GM12878 (cell line): ENCODE results near the gene SKIC8. TPM values are rescaled to one million over a fixed set of nuclear protein-coding genes. Genes with fewer than 3 reads are reported as not detected.

Experiments
- ATAC-seq: fragments of 200-7000 bp; cut with Tn5 transposase; 3 replicates; pipeline ENCODE4 v1.9.1; 2020; ENCODE audit warnings: mild to moderate bottlenecking, moderate library complexity
- BruUV-seq: library from RNA; stranded (reverse); fragments of 400-500 nt; replicated peaks from 2 replicates; lab custom pipeline; 2021; lab: Mats Ljungman, UMichigan
- CTCF ChIA-PET: fragments of 300-600 bp; sonication (Branson Sonifier 250); formaldehyde crosslinking; extraction: SDS; loops from one replicate; lab custom pipeline; 2021; ENCODE audit warnings: inconsistent platforms; lab: Yijun Ruan, JAX
- POLR2A ChIA-PET: fragments of 350-600 bp; formaldehyde crosslinking; extraction: SDS; loops from one replicate; lab custom pipeline; 2021; ENCODE audit warnings: inconsistent platforms; lab: Charles Lee
- RAD21 ChIA-PET: fragments of 300-600 bp; sonication (Branson Sonifier 250); formaldehyde crosslinking; loops from one replicate; lab custom pipeline; 2023; ENCODE audit warnings: antibody characterized with exemption; ENCODE audit not compliant: unreplicated experiment; lab: Charles Lee
- SMC1A ChIA-PET: fragments of 300-600 bp; sonication (Branson Sonifier 250); formaldehyde crosslinking; loops from one replicate; lab custom pipeline; 2023; ENCODE audit not compliant: unreplicated experiment, uncharacterized antibody; lab: Charles Lee
- DNase-seq: peaks from one replicate; pipeline ENCODE4 v3.0.0-alpha.2; 2011; ENCODE audit warnings: low read depth, low spot score
- FAIRE-seq: peaks from 3 replicates; lab custom pipeline; 2011; peaks lifted over from hg19 to GRCh38; lab: Jason Lieb, UNC
- H2AFZ ChIP-seq: 2 replicates; pipeline ENCODE4 v1.6.0; 2011; ENCODE audit warnings: low read depth, low read length, control low read depth; ENCODE audit not compliant: control insufficient read depth
- H3K27ac ChIP-seq: 2 replicates; pipeline ENCODE4 v1.5.1; 2011; ENCODE audit warnings: control low read depth; ENCODE audit not compliant: control insufficient read depth, insufficient read depth
- H3K27me3 ChIP-seq, 2 experiments: replicated peaks in 1 of 2; 2 replicates each; pipeline versions ENCODE4 v1.6.0 to v1.6.1; 2011; ENCODE audit warnings: low read length in 1 of 2; ENCODE audit not compliant: control insufficient read depth in 2 of 2, insufficient read depth in 2 of 2
- H3K36me3 ChIP-seq, 2 experiments: 2 replicates each; pipeline ENCODE4 v1.5.1; 2011; ENCODE audit warnings: low read length in 1 of 2; ENCODE audit not compliant: control insufficient read depth in 2 of 2, insufficient read depth in 2 of 2
- H3K4me1 ChIP-seq: 2 replicates; pipeline ENCODE4 v1.6.1; 2011; ENCODE audit warnings: mild to moderate bottlenecking, low read length, moderate library complexity, mixed read lengths; ENCODE audit not compliant: control insufficient read depth, insufficient read depth
- H3K4me2 ChIP-seq: 2 replicates; pipeline ENCODE4 v1.6.0; 2011; ENCODE audit warnings: control low read depth; ENCODE audit not compliant: control insufficient read depth, insufficient read depth
- H3K4me3 ChIP-seq: fragments of 200-600 bp; sonication (generic); 2 replicates; pipeline ENCODE4 v1.5.1; 2016
- H3K79me2 ChIP-seq: 2 replicates; pipeline ENCODE4 v1.6.0; 2011; ENCODE audit warnings: low read length; ENCODE audit not compliant: control insufficient read depth, insufficient read depth
- H3K9ac ChIP-seq: 2 replicates; pipeline ENCODE4 v1.8.0; 2011; ENCODE audit warnings: low read length, control low read depth, mixed read lengths; ENCODE audit not compliant: control insufficient read depth, insufficient read depth
- H3K9me3 ChIP-seq: replicated peaks from 3 replicates; pipeline ENCODE4 v1.5.1; 2011; ENCODE audit warnings: mild to moderate bottlenecking, low read length; ENCODE audit not compliant: control insufficient read depth, insufficient read depth
- H4K20me1 ChIP-seq: 2 replicates; pipeline ENCODE4 v1.6.0; 2011; ENCODE audit not compliant: control insufficient read depth, insufficient read depth
- BMI1 ChIP-seq: fragments of 450-650 bp; IDR thresholded peaks from 2 replicates; pipeline ENCODE4 v1.6.1; 2016; ENCODE audit warnings: mild to moderate bottlenecking, moderate library complexity, borderline replicate concordance
- EED ChIP-seq: sonication (generic); IDR thresholded peaks from 2 replicates; pipeline ENCODE4 v1.6.1; 2016; ENCODE audit warnings: antibody characterized with exemption, low read depth
- EGR1 ChIP-seq, 2 experiments: IDR thresholded peaks; 1 replicate in 1 of 2; 2 replicates in 1 of 2; pipeline ENCODE4 v1.6.1; 2011 to 2012; ENCODE audit warnings: low read depth in 2 of 2, low read length in 2 of 2, borderline replicate concordance in 1 of 2, mild to moderate bottlenecking in 1 of 2, moderate library complexity in 1 of 2
- RAD21 ChIP-seq: IDR thresholded peaks from 2 replicates; pipeline ENCODE4 v1.6.1; 2011; ENCODE audit warnings: mild to moderate bottlenecking, low read depth, low read length, moderate library complexity; ENCODE audit not compliant: insufficient read depth
- SMC3 ChIP-seq: IDR thresholded peaks from 2 replicates; pipeline ENCODE4 v1.6.1; 2011; ENCODE audit warnings: low read length, improper control_type of control experiment, borderline replicate concordance
- YY1 ChIP-seq: IDR thresholded peaks from 2 replicates; pipeline ENCODE4 v1.6.1; 2011; ENCODE audit warnings: low read depth, mild to moderate bottlenecking, low read length
- WGBS: methylation state at CpG from one replicate; pipeline ENCODE4 v1.1.6; 2016; ENCODE audit warnings: low lambda C conversion rate; ENCODE audit not compliant: insufficient replicate concordance, insufficient coverage; ENCODE audit errors: missing lambda C conversion rate; 5-methylcytosine and 5-hydroxymethylcytosine counted together
- in situ Hi-C: fragments of 300-500 bp; cut with MboI; formaldehyde crosslinking; loops from 9 replicates; pipeline ENCODE4 v1.14.3; 2018; ENCODE audit warnings: mixed read lengths
- intact Hi-C: fragments of 100-400 bp; cut with micrococcal nuclease; formaldehyde crosslinking; loops from one replicate; pipeline ENCODE4 v1.14.2; 2022; ENCODE audit not compliant: unreplicated experiment
- polyA plus RNA-seq, 11 experiments: library from polyadenylated mRNA; depleted of rRNA in 4 of 11; unstranded in 6 of 11; stranded (reverse) in 5 of 11; fragments of >200 nt; fragmentation: Nextera tagmentation in 4 of 11; fragmentation: Illumina TruSeq in 1 of 11; extraction: Ambion mirVana in 4 of 11; extraction: Trizol in 1 of 11; gene quantifications; 1 replicate in 1 of 11; 2 replicates in 10 of 11; pipeline versions ENCODE4 v1.2.1 to v1.2.3, GENCODE V29; 2011 to 2016; ENCODE audit warnings: inconsistent platforms in 2 of 11, missing spikeins in 2 of 11, low read depth in 1 of 11
- total RNA-seq, 4 experiments: library from RNA; depleted of rRNA in 3 of 4; stranded (reverse); fragments of >200 nt in 3 of 4; fragmentation: Illumina TruSeq in 1 of 4; extraction: Trizol in 1 of 4; gene quantifications; 2 replicates each; pipeline versions ENCODE4 v1.2.1 to v1.2.3, GENCODE V29; 2013 to 2021
- TF ChIP-seq, protein P1 (sequence below), 3 experiments: IDR thresholded peaks in 2 of 3; conservative IDR thresholded peaks in 1 of 3; 2 replicates each; pipeline ENCODE4 v1.5.1; 2011; ENCODE audit warnings: low read depth in 3 of 3, low read length in 3 of 3, mild to moderate bottlenecking in 3 of 3, control low read depth in 2 of 3, moderate library complexity in 2 of 3, inconsistent platforms in 1 of 3, mixed read lengths in 1 of 3; ENCODE audit not compliant: control insufficient read depth in 2 of 3, insufficient read depth in 1 of 3; ENCODE audit errors: extremely low read depth in 1 of 3

The SKIC8 gene
- total and polyA plus RNA-seq, 10 of the 15 experiments (the other 5 are each of a cell fraction or from before 2014, with no cell fraction given), result 57.0 to 288 (median 128) TPM

DNA sequence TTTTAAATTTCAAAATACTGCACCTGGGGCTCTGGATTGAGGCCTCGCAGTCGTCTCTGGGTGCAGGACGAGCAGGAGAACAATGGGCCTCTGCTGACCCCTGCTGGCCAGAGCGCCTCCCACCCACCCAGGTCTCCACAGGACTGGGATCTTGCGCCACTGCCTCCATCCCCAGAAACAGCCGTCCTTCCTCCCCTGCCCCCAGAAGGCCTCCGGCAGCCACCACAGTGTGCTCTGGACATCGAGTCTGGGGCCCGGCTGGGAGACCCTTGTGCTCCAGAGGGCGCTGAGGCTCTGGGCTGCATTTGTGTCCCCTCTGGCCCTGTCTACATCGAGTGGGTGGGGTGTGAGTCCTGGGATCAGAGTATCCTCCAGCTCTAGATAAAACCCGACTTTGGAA lies 58.4 kb downstream of the SKIC8 start:
- intact Hi-C loops (loop anchor here (1.0 to 2.0 kb wide), 5 partner anchors 46 to 282 kb away; partner anchors contain the start of gene CIB2), in situ Hi-C loops (loop anchor here (5.0 kb wide), 2 partner anchors 129 to 284 kb away; no protein-coding TSS in a partner anchor)
- DNase-seq (no peak), ATAC-seq (peak; percentile 99), FAIRE-seq (peak; percentile 95)
- H3K9me3 ChIP-seq, result no peaks in the 10 kb centered on the region
- WGBS, result 13% methylated on average over 12 of the region's 12 CpGs
- no peak overlapping the region for H2AFZ ChIP-seq
- no peaks in the 10 kb centered on the region for H4K20me1 ChIP-seq
- ChIA-PET SMC1A (interaction anchor here (0.7 to 5.0 kb wide), 20 partner anchors 17 to 282 kb away, joined by 3 to 55 read pairs (median 5); partner anchors contain the start of gene CIB2), POLR2A (interaction anchor here (0.7 kb wide), 2 partner anchors 41 to 117 kb away, joined by 3 to 5 read pairs; no protein-coding TSS in a partner anchor), RAD21 (interaction anchor here (0.7 to 4.0 kb wide), 12 partner anchors 13 to 282 kb away, joined by 3 to 44 read pairs (median 5); partner anchors contain the start of gene CIB2), CTCF (interaction anchor here (0.6 to 5.5 kb wide), 42 partner anchors 10 to 854 kb away, joined by 3 to 164 read pairs (median 4); partner anchors contain the start of genes CIB2, IREB2 and SKIC8)
- H3K9ac ChIP-seq, result no peak overlapping the region
- no peak overlapping the region for H3K4me2 ChIP-seq
- TF ChIP-seq EGR1 (IDR thresholded peaks at IDR 0.05; ENCODE audit: borderline replicate concordance in 1 of 2, low read depth in 2 of 2, low read length in 2 of 2), result peak in 1 of 2 experiments; percentile 40; a peak in 1 of 3 replicates
- TF ChIP-seq SMC3, result peak; percentile 96
- TF ChIP-seq BMI1, result no peak
- TF ChIP-seq RAD21, result peak; percentile 86
- TF ChIP-seq EED, result no peak
- TF ChIP-seq, protein P1, sequence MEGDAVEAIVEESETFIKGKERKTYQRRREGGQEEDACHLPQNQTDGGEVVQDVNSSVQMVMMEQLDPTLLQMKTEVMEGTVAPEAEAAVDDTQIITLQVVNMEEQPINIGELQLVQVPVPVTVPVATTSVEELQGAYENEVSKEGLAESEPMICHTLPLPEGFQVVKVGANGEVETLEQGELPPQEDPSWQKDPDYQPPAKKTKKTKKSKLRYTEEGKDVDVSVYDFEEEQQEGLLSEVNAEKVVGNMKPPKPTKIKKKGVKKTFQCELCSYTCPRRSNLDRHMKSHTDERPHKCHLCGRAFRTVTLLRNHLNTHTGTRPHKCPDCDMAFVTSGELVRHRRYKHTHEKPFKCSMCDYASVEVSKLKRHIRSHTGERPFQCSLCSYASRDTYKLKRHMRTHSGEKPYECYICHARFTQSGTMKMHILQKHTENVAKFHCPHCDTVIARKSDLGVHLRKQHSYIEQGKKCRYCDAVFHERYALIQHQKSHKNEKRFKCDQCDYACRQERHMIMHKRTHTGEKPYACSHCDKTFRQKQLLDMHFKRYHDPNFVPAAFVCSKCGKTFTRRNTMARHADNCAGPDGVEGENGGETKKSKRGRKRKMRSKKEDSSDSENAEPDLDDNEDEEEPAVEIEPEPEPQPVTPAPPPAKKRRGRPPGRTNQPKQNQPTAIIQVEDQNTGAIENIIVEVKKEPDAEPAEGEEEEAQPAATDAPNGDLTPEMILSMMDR (IDR thresholded peaks at IDR 0.05 in 2 of 3, conservative IDR thresholded peaks at IDR 0.05 in 1 of 3; ENCODE audit: control insufficient read depth in 2 of 3, extremely low read depth in 1 of 3, insufficient read depth in 1 of 3, low read depth in 3 of 3, low read length in 3 of 3), result peak; percentile 84 to 93 (median 88)
- peak; percentile 65 for TF ChIP-seq YY1
- no peaks in the 10 kb centered on the region for H3K79me2 ChIP-seq
- no TSS peak for BruUV-seq
- no peak overlapping the region for H3K27ac ChIP-seq
- no peaks in the 10 kb centered on the region for H3K27me3 ChIP-seq
- no peak overlapping the region for H3K4me3 ChIP-seq
- H3K4me1 ChIP-seq, result no peaks in the 10 kb centered on the region
- H3K36me3 ChIP-seq, result no peaks in the 10 kb centered on the region
